ENCODE data around the gene PCGF6.

DNA sequence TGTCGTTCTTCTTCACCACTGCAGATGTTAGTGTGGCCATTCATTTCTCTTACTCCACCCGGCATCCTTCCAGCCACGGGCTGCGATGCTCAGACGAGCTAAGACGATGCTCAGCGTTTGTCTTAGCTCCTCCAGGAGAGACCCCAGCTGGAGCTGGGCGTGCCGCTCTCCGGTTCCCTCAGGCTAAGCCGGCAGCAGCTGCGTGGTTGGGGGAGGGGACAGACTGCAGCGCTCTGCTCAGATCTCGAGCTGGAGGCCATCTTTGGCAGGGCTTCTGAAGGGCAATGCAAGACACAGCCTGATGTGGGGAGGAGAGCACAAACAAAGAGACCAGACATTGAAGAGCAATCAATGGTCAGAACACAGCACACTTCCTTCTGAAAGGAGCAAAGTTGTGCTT is 69.2 kb downstream of the PCGF6 start:
- TF ChIP-seq, protein P1, sequence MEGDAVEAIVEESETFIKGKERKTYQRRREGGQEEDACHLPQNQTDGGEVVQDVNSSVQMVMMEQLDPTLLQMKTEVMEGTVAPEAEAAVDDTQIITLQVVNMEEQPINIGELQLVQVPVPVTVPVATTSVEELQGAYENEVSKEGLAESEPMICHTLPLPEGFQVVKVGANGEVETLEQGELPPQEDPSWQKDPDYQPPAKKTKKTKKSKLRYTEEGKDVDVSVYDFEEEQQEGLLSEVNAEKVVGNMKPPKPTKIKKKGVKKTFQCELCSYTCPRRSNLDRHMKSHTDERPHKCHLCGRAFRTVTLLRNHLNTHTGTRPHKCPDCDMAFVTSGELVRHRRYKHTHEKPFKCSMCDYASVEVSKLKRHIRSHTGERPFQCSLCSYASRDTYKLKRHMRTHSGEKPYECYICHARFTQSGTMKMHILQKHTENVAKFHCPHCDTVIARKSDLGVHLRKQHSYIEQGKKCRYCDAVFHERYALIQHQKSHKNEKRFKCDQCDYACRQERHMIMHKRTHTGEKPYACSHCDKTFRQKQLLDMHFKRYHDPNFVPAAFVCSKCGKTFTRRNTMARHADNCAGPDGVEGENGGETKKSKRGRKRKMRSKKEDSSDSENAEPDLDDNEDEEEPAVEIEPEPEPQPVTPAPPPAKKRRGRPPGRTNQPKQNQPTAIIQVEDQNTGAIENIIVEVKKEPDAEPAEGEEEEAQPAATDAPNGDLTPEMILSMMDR (IDR thresholded peaks at IDR 0.05; ENCODE audit: low read length), result no peak
- no peak for TF ChIP-seq EZH2 (IDR thresholded peaks at IDR 0.05; ENCODE audit: borderline replicate concordance, low read length)
